HG02852 (cell line): Measurements from ENCODE around the gene TTYH2.

Experiments used
- ATAC-seq: cut with Tn5 transposase; IDR thresholded peaks from one replicate; pipeline ENCODE4 v1.9.1; 2021; ENCODE audit warnings: mild to moderate bottlenecking, moderate library complexity; ENCODE audit not compliant: unreplicated experiment

The TTYH2 gene

DNA sequence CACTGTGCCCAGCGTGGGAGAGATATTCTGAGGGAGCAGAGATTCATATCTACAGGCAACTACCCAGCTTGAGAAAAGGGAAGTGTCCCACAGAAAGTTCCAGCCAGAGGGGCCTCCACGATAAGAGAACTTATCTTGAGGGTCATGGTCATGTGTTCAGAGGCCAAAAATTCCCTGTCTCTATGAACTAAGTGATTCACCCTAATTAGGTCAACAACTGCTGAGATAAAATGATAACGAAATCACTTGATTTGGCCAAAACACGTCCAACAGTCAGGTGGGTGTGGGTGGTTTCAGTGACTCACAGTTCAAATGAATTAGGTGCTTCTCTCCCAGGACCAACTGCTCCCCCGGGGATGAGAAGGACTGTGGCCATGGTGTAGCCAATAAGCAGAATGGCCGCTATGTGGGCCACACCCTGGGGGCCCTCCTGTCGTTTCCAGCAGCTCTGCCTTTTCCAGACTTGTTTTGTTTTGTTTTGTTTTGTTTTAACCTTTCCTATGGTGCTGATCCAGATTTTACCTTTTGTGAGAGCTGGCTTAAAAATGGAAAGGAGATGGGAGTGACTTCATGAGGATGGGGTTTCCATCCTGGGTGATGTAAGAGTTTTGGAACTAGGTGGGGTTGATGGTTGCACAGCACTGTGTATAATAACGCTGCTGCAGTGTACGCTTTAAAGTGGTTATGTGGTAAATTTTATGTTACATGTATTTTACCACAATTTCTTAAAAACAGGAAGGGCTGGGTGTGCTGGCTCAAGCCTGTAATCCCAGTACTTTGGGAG, 69.4 kb downstream of the TTYH2 start:
- no peak for ATAC-seq

DNA sequence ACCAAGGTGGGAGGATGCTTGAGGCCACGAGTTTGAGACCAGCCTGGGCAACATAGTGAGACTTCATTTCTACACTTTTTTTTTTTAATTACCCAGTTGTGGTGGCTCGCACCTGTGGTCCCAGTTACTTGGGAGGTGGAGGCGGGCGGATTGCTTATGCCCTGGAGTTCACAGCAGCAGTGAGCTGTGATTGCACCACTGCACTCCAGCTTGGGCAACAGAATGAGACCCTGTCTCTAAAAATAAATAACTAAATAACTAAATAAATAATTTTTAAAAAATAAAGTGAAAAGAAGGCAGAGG, 70.0 kb downstream of the TTYH2 start:
- ATAC-seq = no peak

DNA sequence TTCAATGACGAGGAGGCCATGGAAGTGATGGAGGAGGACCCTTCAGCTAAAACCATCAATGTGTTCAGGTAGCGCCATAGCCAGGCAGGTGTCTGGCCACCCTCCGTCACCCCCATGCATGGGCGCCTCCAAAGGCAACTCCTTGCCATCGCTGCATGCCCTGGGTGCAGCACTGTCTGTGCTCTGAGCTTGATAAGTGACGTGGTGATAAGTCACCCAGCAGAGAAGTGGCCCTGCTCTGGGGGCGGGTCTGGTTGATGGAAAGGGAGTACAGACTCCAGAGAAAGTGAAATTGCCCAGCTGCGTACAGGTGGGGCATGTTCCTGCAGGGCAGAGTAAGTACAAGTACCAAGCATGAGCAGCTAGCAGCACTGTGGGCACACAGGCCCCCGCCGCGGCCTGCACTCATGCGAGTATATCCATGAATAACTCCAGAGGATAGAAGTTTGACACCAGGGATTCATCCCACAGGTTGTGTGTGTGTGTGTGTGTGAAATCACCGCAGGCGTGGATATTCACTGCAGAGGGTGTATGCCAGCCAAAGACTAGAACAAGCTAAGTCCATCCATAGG, 73.7 kb downstream of the TTYH2 start:
- no peak for ATAC-seq

DNA sequence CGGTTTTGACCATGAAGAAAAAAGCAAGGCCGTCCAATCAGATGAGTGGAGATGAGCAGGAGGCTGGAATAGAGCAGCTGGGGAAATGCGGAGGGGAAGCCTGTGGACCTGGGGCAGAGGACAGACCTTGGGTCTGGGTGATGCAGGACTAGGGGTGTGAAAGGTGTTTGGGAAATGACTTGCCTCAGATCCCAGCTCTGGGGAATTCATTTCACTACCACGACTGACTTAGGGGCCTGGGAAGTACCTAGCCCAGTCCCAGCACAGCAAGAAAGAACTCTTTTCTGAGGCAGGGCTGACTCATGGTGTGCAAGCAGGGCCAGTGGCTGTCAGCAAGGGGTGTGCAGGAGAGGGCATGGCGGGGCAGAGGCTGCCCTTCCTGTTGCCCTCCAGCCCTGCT, 75.4 kb downstream of the TTYH2 start:
- peak; percentile 72 for ATAC-seq

DNA sequence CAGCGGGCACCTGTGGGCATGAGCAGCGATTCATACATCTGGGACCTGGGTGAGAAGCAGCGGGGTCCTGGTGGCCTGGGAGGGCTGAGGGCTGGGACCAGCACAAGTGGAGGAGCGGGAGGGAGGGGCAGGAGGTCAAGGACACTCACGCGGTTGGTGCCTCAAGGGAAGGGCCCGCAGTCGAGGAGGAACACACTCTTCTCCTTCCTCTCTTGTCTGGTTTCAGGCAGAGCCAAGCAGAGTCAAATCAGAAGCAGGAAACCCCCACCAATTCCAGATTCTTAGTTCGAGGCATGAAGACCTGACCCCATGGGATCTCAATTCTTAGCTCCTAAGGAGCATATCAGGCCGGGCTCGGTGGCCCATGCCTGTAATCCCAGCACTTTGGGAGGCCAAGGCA, 76.3 kb downstream of the TTYH2 start:
- no peak for ATAC-seq

DNA sequence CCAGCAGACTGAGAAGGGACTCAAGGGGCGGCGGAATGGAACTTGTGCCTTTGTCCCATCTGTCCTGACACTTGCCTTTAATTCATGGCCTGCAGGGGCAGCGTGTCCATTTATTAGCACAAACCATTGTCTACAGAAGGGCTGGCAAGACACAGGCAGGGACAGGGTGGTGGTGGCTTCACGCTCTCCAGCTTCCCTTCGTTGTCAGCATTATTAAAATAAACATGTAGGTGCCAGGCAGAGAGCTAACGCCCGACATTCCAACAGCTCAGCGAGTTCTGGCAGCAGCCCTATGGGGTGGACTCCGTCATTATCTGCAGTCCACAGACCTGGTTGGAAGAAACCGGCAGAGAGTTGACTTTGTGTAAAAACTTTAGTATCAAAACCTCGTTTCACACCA, 77.0 kb downstream of the TTYH2 start:
- ATAC-seq = no peak

DNA sequence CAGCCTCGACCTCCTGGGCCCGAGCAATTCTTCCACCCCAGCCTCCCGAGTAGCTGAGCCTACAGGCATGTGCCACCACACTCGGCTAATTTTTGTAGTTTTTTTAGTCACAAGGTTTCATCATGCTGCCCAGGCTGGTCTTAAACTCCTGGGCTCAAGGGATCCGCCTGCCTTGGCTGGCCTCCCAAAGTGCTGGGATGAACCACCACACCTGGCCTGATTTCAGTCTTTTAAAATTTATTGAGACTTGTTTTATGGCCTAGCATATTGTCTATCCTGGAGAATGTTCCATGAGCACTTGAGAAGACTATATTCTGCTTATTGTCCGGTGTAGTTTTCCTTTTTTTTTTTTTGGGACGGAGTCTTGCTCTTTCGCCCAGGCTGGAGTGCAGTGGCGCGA, 79.1 kb downstream of the TTYH2 start:
- no peak for ATAC-seq

DNA sequence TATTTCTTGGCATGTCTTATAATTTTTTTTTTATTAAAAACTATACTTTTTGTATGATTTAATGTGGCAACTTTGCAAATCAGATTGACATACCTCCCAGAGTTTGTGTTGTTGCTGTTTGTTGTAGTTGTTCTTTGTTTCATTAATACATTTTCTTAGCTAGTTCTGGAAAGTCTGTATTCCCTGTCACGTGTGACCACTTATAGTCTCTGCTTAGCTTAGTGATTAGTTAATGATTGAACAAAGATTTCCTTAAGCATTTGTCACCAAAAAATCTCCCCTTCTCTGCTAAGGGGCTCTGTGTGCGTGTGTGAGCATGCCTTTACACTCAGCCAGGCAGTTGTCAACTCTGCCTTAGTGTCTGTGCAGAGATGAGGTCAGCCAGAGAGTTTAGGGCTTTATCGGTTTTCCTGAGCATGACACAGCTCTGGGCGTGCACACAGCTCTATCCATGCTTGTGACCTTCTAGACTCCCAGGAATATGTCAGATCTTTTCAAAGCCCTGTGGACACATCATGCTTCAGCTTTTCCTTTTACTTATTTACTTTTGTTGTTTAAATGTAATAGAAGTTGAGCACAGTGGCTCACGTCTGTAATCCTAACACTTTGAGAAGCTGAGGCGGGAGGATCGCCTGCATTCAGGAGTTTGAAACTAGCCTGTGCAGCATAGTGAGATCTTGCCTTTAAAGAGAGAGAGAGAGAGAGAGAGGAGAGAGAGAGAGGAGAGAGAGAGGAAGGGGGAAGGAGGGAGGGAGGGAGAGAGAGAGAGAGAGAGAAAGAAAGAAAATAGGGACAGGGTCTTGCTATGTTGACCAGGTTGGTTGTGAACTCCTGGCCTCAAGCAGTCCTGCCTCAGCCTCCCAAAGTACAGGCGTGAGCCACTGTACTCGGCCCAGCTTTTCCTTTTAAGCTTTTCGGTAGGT, 82.5 kb downstream of the TTYH2 start:
- no peak for ATAC-seq

DNA sequence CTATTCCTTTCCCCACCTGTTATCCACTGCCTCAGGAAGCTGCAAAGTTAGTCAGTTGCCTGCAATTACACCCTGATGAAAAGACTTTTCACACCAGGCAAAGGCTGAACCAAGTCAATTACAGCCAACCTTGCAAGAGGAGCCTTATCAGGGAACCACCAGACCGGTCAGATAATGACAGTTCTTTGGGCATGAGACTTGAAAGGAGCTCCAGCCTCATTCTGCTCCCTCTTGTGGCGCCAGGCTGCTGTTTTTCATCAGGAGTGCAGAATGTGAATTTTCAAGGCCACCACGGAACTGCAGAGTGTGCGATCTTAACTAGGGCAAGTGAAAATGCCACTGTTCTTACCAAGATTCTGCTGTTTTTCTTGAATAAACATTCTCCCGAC, 83.2 kb downstream of the TTYH2 start:
- no peak for ATAC-seq

DNA sequence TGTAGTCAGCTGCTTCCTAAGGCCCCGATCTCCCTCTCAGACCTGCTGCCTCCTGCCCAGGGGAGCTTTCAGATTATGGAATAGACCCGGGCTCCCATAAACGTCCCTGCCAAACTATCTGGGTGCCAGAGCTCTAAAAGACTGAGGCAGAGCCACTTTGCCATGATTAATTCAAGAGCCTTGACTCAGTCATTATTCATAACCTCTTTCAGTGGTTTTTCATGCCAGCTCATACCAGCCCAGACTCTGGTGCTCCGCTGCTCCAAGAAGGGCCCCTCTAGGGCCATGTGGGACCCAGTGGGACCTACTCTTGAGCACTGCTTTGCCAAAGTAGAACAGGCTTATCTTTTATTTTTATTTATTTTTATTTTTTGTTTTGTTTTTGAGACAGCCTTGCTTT, 84.6 kb downstream of the TTYH2 start:
- no peak for ATAC-seq

DNA sequence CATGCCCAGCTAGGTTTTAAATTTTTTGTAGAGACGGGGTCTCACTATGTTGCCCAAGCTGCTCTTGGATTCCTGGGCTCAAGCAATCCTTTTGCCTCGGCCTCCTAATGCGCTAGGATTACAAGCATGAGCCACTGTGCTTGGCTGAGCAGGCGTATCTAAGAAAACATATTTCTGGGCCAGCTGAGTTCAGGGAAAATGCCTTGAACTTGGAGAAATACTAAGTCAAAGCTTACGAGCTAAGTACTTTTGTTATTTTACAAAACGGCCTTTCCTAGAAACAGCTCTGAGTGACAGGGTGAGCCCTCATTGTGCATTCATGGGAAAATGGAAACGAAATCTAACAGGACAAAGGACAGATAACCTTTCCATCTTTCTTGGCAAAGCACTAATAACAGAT, 85.4 kb downstream of the TTYH2 start:
- ATAC-seq = no peak

DNA sequence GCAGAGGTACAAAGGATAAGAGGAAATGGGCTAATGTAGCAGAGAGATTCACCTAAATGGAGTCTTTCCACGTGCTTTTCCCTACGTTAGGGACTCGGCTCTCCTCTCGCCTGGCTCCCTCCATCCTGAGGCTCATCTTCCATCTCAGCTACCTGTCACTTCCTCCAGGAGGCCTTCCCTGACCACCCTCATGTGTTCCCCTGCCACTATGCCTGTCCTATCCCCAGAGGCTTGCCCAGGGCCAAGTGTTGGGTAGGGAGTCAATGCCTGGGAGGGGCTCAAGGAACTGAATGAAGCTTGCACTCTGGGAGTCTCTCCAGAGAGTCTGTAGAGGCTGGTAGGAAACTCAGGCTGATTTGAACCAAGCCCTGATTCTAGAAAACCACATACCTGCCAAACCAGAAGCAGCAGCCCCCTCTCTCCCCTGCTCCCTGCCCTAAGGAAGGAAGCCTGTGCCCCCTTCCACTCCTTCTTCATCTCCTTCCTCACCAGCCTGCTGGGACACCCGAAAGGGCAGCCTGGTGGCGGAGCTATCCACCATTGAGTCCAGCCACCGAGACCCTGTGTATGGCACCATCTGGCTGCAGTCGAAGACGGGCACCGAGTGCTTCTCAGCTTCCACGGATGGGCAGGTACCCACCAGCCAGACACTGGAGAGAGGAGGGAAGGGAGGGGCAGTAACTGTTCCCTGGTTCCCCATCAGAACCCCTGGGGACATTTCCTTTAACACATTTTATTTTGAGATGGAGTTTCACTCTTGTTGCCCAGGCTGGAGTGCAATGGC, 86.0 kb downstream of the TTYH2 start:
- ATAC-seq = no peak

DNA sequence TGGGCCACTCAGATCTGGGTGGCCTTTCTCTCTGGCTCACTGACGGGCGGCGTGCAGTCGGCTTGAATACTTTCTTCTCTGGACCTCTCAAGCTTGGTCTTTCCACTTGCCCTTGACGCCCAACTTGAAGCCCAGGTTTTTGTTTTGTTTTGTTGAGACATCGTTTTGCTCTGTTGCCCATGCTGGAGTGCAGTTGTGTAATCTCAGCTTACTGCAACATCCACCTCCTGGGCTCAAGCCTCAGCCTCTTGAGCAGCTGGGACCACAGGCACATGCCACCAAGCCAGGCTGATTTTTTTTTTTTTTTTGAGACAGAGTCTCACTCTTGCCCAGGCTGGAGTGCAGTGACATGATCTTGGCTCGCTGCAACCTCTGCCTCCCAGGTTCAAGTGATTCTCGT, 89.9 kb downstream of the TTYH2 start:
- ATAC-seq = no peak

DNA sequence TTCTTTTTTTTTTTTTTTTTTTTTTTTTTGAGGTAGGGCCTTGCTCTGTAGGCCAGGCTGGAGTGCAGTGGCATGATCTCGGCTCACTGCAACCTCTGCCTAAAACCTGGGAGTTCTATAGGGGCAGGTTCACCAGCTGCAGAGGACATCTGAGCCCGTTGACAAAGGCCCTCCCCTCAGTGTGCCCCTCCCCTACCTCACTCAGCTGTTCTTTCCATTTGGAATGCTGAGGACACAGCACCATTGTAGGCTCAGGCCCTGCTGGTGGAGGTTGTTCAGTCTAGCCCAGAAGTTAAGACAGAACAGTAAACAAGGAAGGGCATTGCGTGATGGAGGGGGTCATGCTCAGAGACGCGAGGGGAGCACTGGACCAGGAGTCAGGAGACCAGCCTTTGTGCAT, 90.8 kb downstream of the TTYH2 start:
- no peak for ATAC-seq

DNA sequence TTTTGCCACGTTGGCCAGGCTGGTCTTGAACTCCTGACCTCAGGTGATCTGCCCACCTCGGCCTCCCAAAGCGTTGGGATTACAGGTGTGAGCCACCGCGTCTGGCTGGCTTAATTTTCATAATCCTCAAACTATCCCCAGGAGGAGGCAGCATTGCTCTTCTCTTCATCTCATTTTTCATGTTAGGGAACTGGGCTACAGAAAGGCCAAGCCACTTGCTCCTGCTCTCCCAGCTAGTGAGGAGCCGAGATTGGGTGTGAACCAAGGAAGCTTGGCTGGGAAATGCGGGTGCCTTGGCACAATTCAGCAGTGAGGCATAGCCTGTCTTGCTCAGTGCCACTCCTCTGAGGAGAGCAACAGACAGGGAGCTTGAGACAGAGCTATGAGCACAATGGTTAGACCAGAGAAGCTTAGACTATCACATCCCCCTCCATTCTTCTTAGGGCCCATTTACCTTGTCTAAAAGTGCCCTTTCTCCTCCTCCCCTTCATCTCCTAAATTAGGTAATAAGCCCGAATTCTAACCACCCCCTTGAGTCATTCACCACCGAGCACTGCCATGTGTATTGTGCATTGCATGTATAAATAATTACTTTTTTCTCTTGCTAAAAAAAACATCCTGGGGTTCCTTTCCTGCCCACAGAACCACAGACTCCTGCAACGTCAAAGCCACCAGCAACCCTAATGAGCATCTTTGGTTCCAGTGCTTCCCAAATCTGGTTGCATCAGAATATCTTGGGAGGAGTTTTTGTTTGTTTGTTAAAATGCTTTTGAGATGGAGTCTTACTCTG, 92.7 kb downstream of the TTYH2 start:
- ATAC-seq = no peak

DNA sequence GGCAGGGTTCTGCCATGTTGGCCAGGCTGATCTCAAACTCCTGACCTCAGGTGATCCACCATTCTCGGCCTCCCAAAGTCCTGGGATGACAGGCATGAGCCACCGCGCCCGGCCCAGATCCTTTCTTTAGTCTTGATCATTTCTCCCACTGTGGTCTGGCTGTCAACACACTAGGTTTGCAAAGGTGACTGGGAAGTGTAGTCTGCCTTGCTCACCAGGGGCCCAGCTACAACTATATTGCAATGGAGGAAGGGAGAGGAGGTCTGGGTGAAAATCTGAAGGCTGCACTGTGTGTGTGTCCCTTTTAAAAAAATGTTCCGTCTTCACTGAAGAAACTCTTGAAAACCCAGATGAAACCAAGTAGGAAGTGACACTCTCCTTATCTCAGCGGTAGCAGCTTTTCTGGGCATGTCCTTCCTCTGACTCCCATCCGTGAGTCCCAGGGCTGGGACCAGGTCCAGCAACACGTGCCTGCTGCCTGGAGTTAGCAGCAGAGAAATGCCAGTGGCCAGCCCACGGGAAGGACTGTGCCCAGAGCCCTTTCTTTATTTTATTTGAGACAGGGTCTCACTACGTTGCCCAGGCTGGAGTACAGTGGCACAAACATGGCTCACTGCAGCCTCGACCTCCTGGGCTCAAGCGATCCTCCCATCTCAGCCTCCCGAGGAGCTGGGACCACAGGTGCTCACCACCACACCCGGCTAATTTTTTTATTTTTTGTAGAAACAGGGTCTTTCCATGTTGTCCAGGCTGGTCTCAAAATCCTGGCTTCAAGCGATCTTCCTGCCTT, 94.8 kb downstream of the TTYH2 start:
- ATAC-seq = no peak

DNA sequence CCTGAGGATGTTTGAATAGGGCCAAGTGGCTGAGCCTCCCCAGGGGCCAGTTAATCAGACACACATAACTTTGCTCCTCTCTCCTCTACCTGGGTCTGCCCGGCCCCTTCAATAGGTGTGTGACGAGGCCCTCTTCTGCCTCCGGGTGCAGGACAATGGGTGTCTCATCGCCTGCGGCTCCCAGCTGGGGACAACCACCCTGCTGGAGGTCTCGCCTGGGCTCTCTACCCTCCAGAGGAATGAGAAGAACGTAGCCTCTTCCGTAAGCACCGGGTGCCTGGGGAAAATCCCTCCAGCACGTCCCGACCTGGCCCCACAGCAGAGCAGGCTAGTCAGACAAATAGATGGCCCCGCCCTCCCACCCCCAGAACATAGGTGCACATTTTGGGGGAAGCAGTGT, 96.5 kb downstream of the TTYH2 start:
- ATAC-seq = no peak
